Pons (tissue), 1 donor: ENCODE results near the gene PPFIBP2.
"Not testable (repeated sequence)": the region's sequence is repeated elsewhere in the genome, so short reads cannot be mapped to it uniquely, and the experiment has no call there.

Experiments
- DNase-seq: peaks from one replicate; pipeline ENCODE4 v3.0.0-alpha.2; 2016; ENCODE audit warnings: low spot score

The PPFIBP2 gene

DNA sequence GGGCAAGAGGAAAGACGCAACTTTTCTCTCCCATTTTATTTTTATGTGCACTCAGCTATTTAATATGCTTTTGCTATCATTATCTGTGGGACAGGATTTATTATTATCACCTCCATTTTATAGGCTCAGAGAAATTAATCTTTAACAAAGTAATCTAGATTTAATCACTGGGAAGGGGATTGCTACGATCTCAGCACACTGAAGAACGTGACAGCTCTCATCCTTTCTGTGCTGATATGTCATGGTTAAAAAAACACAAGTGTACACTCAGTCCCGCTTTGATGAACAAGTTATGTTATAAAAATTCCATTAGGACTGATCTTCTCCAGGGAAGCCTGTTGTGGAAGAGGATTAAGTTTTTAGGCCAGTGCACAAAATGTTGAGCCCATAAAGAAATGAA is 121.9 kb downstream of the PPFIBP2 start:
- DNase-seq, result no peak

GRCh38 chr11:7636350-7636749 is 122.6 kb downstream of the PPFIBP2 start:
- DNase-seq, result no peak

- no peak for DNase-seq
Observed at GRCh38 chr11:7637447-7638157, 123.8 kb downstream of the PPFIBP2 start.

GRCh38 chr11:7638710-7639642 is 125.2 kb downstream of the PPFIBP2 start:
- no peak for DNase-seq

DNA sequence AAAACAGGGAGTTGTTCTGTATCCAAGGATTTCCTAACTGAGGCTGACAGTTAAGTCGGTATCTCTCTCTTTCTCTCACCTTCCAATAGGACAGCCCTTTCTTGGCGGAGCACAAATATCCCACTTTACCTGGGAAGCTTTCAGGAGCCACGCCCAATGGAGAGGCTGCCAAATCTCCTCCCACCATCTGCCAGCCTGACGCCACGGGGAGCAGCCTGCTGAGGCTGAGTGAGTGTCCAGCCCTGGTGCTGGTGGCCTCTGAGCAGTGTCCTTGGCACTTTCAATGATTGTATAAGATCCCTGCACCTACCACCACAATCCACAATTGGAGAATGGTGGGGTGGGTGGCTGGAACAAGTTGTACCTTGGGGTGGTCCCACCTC is 125.8 kb downstream of the PPFIBP2 start:
- no peak for DNase-seq

- no peak for DNase-seq
Observed at GRCh38 chr11:7640816-7641215, 127.0 kb downstream of the PPFIBP2 start.

GRCh38 chr11:7642747-7643146 is 128.9 kb downstream of the PPFIBP2 start:
- no peak for DNase-seq

- DNase-seq, result peak; percentile 62
Observed at GRCh38 chr11:7643314-7643713, 129.5 kb downstream of the PPFIBP2 start.

DNA sequence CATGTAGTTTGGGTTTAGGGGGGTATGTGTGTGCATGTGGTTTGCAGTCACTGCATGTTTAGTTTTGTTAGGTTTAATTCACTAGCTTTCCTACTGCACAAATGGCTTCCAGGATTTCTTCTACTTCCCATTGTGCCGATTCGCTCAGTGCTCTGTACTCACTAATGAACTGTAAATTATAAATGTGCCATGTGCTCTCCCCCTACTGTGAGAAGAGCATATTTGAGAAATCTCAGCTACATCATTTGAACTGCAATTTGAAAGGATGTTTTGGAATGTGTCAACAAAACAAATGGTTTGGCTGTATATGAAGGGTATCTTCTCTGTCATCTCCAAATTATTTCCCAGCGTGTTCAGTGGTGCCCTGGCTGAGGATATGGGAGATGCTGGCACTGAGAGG is 131.4 kb downstream of the PPFIBP2 start:
- no peak for DNase-seq

DNA sequence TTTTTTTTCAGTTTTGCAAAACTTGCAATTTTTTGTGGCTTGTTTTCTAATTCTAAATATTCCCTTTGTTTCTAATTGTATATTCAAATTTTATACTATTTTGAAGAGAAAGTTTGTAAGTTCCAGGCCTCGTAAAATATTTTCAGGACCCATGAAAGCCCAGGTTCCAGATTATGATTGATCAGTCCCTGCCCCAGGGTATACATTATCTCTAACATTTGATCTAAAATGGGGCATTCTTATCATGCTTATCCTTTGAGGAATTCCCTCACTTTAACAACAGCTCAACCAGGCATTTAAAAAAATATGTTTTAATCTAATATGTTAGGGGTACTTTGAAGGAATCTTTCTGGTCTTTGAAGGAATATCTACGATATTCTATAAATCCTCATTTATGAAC is 133.1 kb downstream of the PPFIBP2 start:
- no peak for DNase-seq

GRCh38 chr11:7648264-7648663 is 134.5 kb downstream of the PPFIBP2 start:
- DNase-seq, result no peak

DNA sequence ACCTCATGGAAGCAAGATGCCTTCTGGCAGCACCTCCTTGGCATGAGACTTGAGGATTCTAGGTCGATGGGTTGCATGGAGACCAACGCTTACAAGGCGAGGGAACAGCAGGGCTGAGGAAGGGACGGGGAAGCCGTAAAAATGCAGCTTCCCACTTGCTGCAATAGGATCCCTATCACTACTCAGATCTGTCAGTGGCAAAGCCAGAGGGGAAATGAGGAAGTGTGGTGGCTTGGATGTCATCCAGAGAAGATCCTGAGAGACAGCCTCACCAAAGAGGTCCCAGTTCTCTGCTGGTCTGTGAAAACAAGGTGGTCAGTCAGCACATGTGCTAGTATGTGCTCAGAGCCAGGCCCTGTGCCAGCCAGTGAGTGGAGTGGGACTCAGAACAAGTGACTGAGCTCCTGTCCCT is 137.3 kb downstream of the PPFIBP2 start:
- peak; percentile 80 for DNase-seq

GRCh38 chr11:7651700-7652099 is 137.9 kb downstream of the PPFIBP2 start:
- DNase-seq, result peak; percentile 87

DNA sequence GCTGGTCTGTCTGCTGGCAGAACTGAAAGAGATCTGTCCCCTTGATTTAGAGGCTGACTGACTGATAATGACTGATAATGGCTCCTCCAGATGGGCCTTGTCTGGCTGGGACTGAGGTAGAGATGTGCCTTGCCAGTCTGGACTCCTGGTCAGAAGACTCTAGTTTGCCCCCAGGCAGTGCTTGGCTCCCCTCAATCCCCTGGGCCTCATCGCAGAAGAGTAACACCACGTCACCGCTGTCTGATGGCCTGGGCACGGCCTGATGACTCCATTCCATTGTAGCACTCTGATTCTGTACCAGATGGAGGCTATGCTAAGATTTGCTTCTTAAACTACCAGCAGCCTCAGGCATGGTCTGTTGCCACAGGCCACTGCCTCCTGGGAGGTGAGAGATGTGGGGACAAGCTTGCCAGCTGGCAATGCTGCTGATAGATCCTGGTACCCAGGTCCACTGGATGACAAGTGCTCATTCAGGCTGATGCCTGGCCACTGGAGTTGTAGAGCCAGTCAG is 140.5 kb downstream of the PPFIBP2 start:
- peak; percentile 73 for DNase-seq

GRCh38 chr11:7655253-7656217 is 141.7 kb downstream of the PPFIBP2 start:
- no peak for DNase-seq

DNA sequence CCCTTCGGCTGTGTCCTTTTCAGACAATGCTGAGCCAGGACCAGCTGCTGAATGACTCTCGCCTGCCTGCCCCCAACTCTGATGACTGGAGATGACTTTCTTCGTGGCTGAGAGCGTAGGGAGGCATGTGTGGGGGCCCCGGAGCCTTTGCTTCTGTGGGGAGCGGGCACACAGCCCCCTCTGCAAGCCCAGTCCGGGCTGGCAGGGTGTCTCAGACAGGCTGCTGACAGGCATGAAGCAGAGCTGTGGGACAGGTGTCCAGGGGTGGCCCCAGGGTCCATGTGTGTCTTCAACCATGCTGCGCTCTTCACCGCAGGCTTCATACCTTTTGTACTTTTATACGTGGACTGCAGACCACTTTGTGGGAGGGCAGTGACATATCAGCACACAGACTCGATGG is 142.9 kb downstream of the PPFIBP2 start:
- DNase-seq, result no peak

DNA sequence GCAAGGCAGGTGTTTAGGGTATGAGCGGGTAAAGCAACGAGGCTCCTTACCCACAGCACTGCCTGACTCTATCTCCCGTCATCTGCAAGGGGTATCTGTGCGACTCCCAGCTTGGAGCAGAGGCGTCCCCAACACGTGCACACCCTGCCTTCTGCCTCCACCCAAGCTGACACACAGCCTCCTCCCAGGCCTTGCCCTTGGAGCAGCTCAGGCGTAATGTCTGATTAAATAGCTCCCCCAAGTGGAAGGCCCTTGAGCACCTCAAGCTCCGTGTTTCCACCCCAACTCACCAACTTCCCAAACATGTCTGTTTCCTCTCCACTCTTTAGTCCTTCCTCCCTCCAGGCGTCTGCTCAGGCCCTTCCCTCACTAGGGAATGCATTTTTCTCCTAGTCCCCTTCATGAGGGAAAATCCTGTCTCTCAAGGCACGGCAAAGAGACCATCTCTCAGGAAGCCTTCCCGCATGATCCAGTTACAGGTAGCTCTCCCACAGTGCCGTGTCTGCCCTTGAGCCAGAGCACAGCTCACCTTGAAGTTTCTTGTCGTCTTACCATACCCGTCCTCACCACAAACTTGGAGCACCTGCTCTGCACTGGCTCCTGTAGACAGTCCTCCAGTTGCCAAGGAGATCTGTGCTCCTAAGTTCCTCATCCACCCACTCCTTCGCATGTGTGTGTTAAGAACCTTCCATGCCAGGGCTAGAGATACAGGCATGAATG is 143.7 kb downstream of the PPFIBP2 start:
- DNase-seq, result peak; percentile 94

DNA sequence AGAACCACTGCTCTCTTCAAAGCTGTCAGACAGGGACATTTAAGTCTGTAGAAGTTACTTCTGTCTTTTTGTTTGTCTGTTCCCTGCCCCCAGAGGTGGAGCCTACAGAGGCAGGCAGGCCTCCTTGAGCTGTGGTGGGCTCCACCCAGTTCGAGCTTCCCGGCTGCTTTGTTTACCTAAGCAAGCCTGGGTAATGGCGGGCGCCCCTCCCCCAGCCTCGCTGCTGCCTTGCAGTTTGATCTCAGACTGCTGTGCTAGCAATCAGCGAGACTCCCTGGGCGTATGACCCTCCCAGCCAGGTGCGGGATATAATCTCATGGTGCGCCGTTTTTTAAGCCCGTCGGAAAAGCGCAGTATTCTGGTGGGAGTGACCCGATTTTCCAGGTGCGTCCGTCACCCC is 149.7 kb downstream of the PPFIBP2 start:
- DNase-seq, result not testable (repeated sequence)

- DNase-seq, result no peak
Observed at GRCh38 chr11:7664867-7665266, 151.1 kb downstream of the PPFIBP2 start.

DNA sequence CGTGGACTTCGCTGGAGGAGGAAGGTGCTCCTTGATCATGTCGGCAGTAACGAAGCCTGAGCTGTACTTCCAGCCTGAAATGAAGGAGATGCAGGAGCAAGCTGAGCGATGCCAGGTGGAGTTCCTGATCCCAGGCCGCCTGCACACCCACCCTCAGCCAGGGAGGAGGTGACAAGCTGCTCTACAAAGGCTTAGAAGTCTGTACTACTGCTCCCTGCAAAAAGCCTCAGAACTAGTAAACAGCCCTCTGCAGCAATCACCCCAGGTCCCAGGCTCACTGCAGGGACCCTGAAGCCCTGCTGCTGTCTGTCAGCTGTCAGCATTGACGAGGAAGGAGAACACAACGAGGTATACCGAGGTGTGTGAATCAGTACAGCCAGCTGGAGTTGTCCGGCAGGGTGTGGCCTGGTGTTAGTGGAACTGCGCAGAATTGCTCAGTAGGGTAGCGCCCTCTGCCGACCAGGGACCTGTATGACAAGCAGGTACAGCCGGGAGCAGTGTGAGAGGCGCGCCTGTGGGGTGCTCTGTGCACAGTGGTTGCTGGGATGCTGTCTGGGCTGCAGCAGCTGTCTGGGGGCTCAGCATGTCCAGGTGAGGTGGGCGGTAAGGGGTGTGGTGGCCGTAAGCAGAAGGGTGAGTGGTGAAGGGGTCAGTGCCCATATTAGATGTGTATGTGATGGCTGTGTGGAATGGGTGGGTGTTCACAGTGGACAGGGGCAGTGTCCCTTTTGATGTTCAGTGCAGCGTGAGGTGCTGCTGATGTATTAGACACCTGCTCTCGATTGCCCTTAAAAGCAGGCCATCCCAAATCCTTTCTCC is 151.9 kb downstream of the PPFIBP2 start:
- DNase-seq, result no peak
